ENCODE data around the gene ZNF414.

The ZNF414 gene

GRCh38 chr19:8489561-8490394, 24.2 kb downstream of the ZNF414 start:
- DNase-seq: no peak

GRCh38 chr19:8488365-8488764, 25.6 kb downstream of the ZNF414 start:
- no peak for DNase-seq

- DNase-seq: peak in 2 of 4 experiments; percentile 22 to 32
Observed at GRCh38 chr19:8487137-8487851, 26.7 kb downstream of the ZNF414 start.

GRCh38 chr19:8486661-8487136, 27.3 kb downstream of the ZNF414 start:
- DNase-seq: no peak

GRCh38 chr19:8485561-8486371, 28.2 kb downstream of the ZNF414 start:
- no peak for DNase-seq

- no peak for DNase-seq
Observed at GRCh38 chr19:8484331-8484894, 29.6 kb downstream of the ZNF414 start.

- no peak for DNase-seq
Observed at GRCh38 chr19:8483165-8483564, 30.8 kb downstream of the ZNF414 start.

GRCh38 chr19:8482696-8483095, 31.3 kb downstream of the ZNF414 start:
- DNase-seq: no peak

- no peak for DNase-seq
Observed at GRCh38 chr19:8481616-8482015, 32.4 kb downstream of the ZNF414 start.

GRCh38 chr19:8481201-8481600, 32.8 kb downstream of the ZNF414 start:
- no peak for DNase-seq

- no peak for DNase-seq
Observed at GRCh38 chr19:8478598-8478997, 35.4 kb downstream of the ZNF414 start.

- no peak for DNase-seq
Observed at GRCh38 chr19:8477889-8478288, 36.1 kb downstream of the ZNF414 start.

- no peak for DNase-seq
Observed at GRCh38 chr19:8476524-8476923, 37.4 kb downstream of the ZNF414 start.

- no peak for DNase-seq
Observed at GRCh38 chr19:8475005-8475404, 39.0 kb downstream of the ZNF414 start.

- no peak for DNase-seq
Observed at GRCh38 chr19:8473648-8474476, 40.1 kb downstream of the ZNF414 start.

GRCh38 chr19:8469613-8470368, 44.2 kb downstream of the ZNF414 start:
- DNase-seq: no peak

GRCh38 chr19:8468761-8469373, 45.1 kb downstream of the ZNF414 start:
- no peak for DNase-seq

- DNase-seq: no peak
Observed at GRCh38 chr19:8468124-8468523, 45.8 kb downstream of the ZNF414 start.

- DNase-seq: no peak
Observed at GRCh38 chr19:8466018-8466417, 47.9 kb downstream of the ZNF414 start.

- no peak for DNase-seq
Observed at GRCh38 chr19:8463365-8463764, 50.6 kb downstream of the ZNF414 start.

GRCh38 chr19:8462571-8462970, 51.4 kb downstream of the ZNF414 start:
- no peak for DNase-seq

All from activated CD4-positive, CD25-positive, alpha-beta regulatory T cell (primary cell).